Kidney (tissue), 22 donors: ENCODE measurements around the gene SLC39A3. TPM values are rescaled to one million over a fixed set of nuclear protein-coding genes. Genes with fewer than 3 reads are reported as not detected.

Source experiments
- DNase-seq, 5 donors: peaks; one replicate each; pipeline ENCODE4 v3.0.0-alpha.2; 2013 to 2020
- FAIRE-seq: peaks from 2 replicates; lab custom pipeline; 2012; peaks lifted over from hg19 to GRCh38; lab: Jason Lieb, UNC
- H3K27ac ChIP-seq, 2 donors: one replicate each; pipeline ENCODE4 v1.7.0; 2013; ENCODE audit warnings: low read depth in 2 of 2, low read length in 2 of 2, inconsistent platforms in 1 of 2
- H3K27me3 ChIP-seq: one replicate; pipeline ENCODE4 v1.7.1; 2013; ENCODE audit warnings: low read length, inconsistent platforms; ENCODE audit not compliant: control insufficient read depth, insufficient read depth
- H3K36me3 ChIP-seq, 3 donors: one replicate each; pipeline versions ENCODE4 v1.7.0 to v1.7.1; 2013; ENCODE audit warnings: low read length in 3 of 3, control low read depth in 1 of 3, inconsistent platforms in 1 of 3; ENCODE audit not compliant: insufficient read depth in 3 of 3, control insufficient read depth in 2 of 3
- H3K4me1 ChIP-seq, 3 donors: one replicate each; pipeline versions ENCODE4 v1.7.0 to v1.7.1; 2013; ENCODE audit warnings: low read length in 3 of 3, inconsistent platforms in 1 of 3, low read depth in 1 of 3; ENCODE audit not compliant: control insufficient read depth in 2 of 3, insufficient read depth in 2 of 3
- H3K4me3 ChIP-seq, 3 donors: one replicate each; pipeline versions ENCODE4 v1.7.0 to v1.8.1; 2013; ENCODE audit warnings: low read length in 3 of 3, control low read depth in 1 of 3, inconsistent platforms in 1 of 3
- H3K9ac ChIP-seq, 3 donors: one replicate each; pipeline versions ENCODE4 v1.7.0 to v1.7.1; 2013; ENCODE audit warnings: low read length in 3 of 3, control low read depth in 1 of 3, inconsistent platforms in 1 of 3
- H3K9me3 ChIP-seq, 3 donors: one replicate each; pipeline versions ENCODE4 v1.7.0 to v1.7.1; 2013; ENCODE audit warnings: low read length in 3 of 3, control low read depth in 1 of 3, inconsistent platforms in 1 of 3; ENCODE audit not compliant: control insufficient read depth in 2 of 3, insufficient read depth in 1 of 3
- CTCF ChIP-seq: IDR thresholded peaks from 3 replicates; pipeline ENCODE4 v1.5.1; 2012; ENCODE audit warnings: mild to moderate bottlenecking, moderate library complexity, borderline replicate concordance; ENCODE audit not compliant: insufficient read depth; ENCODE audit errors: extremely low read depth
- intact Hi-C: fragments of 100-400 bp; cut with DNase I; formaldehyde crosslinking; loops from one replicate; pipeline ENCODE4 v1.11.1; 2022
- long read RNA-seq, 10 donors: library from polyadenylated mRNA in 1 of 10; unstranded in 1 of 10; transcript quantifications; one replicate each; pipeline ENCODE4 v2.0.0 and lab custom pipeline, GENCODE V29; 2021 to 2026
- polyA plus RNA-seq: library from polyadenylated mRNA; stranded (reverse); fragments of 350-450 nt; fragmentation: Illumina TruSeq; extraction: RNeasy Lipid Tissue Mini Kit (QIAGEN cat#74804); gene quantifications from one replicate; pipeline ENCODE4 v1.2.3, GENCODE V29; 2014; ENCODE audit warnings: low read depth, low replicate concordance; ENCODE audit not compliant: insufficient read depth
- total RNA-seq: library from RNA; stranded (reverse); fragmentation: NEBNext Ultra II Directional; extraction: Animal tissue kit (Norgen Biotek cat#: 25700); gene quantifications from one replicate; pipeline ENCODE4 v1.2.1, GENCODE V29; 2021
- donor health status: control.
- donor health status: control.
- donor health status: control.
- donor health status: control.
- donor health status: control.
- donor health status: DM: yes; HTN: yes; CAD: no.
- donor health status: Normal renal cell carcinoma (clear cell type).

The SLC39A3 gene
- total RNA-seq (31.1 TPM), polyA plus RNA-seq (38.0 TPM)
- long read RNA-seq, donor 1, transcript SLC39A3-201 (3 exons, 1,502 nt): major isoform, 14 of 17 reads
- long read RNA-seq, donor 1, partial matches to known transcripts: 0 of 17 reads
- long read RNA-seq, donor 1, other reads (novel, unspliced or antisense): 0 of 17 reads
- long read RNA-seq, donor 2, transcript SLC39A3-201 (3 exons, 1,502 nt): major isoform, 16 of 16 reads
- long read RNA-seq, donor 2, partial matches to known transcripts: 0 of 16 reads
- long read RNA-seq, donor 2, other reads (novel, unspliced or antisense): 0 of 16 reads
- long read RNA-seq, donor 3, transcript SLC39A3-201 (3 exons, 1,502 nt): major isoform, 13 of 16 reads
- long read RNA-seq, donor 3, partial matches to known transcripts: 0 of 16 reads
- long read RNA-seq, donor 3, other reads (novel, unspliced or antisense): 0 of 16 reads
- long read RNA-seq, donor 4, transcript SLC39A3-201 (3 exons, 1,502 nt): major isoform, 7 of 11 reads
- long read RNA-seq, donor 4, partial matches to known transcripts: 0 of 11 reads
- long read RNA-seq, donor 4, other reads (novel, unspliced or antisense): 0 of 11 reads
- long read RNA-seq, donor 5: 0 reads
- long read RNA-seq, donor 6, transcript SLC39A3-201 (3 exons, 1,502 nt): major isoform, 23 of 25 reads
- long read RNA-seq, donor 6, partial matches to known transcripts: 0 of 25 reads
- long read RNA-seq, donor 6, other reads (novel, unspliced or antisense): 0 of 25 reads
- long read RNA-seq, donor 7, transcript SLC39A3-201 (3 exons, 1,502 nt): major isoform, 41 of 50 reads
- long read RNA-seq, donor 7, partial matches to known transcripts: 2 of 50 reads
- long read RNA-seq, donor 7, other reads (novel, unspliced or antisense): 7 of 50 reads
- long read RNA-seq, donor 8, transcript SLC39A3-201 (3 exons, 1,502 nt): major isoform, 16 of 21 reads
- long read RNA-seq, donor 8, partial matches to known transcripts: 0 of 21 reads
- long read RNA-seq, donor 8, other reads (novel, unspliced or antisense): 0 of 21 reads
- long read RNA-seq, donor 9, transcript SLC39A3-201 (3 exons, 1,502 nt): major isoform, 9 of 12 reads
- long read RNA-seq, donor 9, partial matches to known transcripts: 0 of 12 reads
- long read RNA-seq, donor 9, other reads (novel, unspliced or antisense): 0 of 12 reads
- long read RNA-seq, donor 10, transcript SLC39A3-201 (3 exons, 1,502 nt): major isoform, 10 of 10 reads
- long read RNA-seq, donor 10, partial matches to known transcripts: 0 of 10 reads
- long read RNA-seq, donor 10, other reads (novel, unspliced or antisense): 0 of 10 reads

GRCh38 chr19:2739602-2740313 lies at the start of gene SLC39A3:
Gene SLC39A3, minus strand, starts transcription at chr19:2740017. Its CDS starts 2,760 bp downstream, at chr19:2737257.
- TF ChIP-seq CTCF: peak; percentile 16
- Histone ChIP-seq H3K27me3 (no peaks in the 10 kb centered on the region), H3K4me1 (peaks cover 0 to 6% (median 0%) of the 10 kb centered on the region in 3 donors), H3K4me3 (peak within 1 kb of the TSS; percentile 71 to 91 (median 78)), H3K27ac (no peak within 1 kb of the TSS), H3K9me3 (no peaks in the 10 kb centered on the region), H3K9ac (peak within 1 kb of the TSS; percentile 27 to 60 (median 54)), H3K36me3 (peaks cover 4 to 7% (median 6%) of the 10 kb centered on the region in 3 donors)
- DNase-seq (peak; percentile 98 to 99 (median 99)), FAIRE-seq (peak; percentile 15)
- intact Hi-C loops: no loop called here

GRCh38 chr19:2788237-2788636 lies 48.4 kb upstream of the SLC39A3 start:
- Histone ChIP-seq H3K9ac (no peak overlapping the region), H3K36me3 (no peaks in the 10 kb centered on the region), H3K9me3 (no peaks in the 10 kb centered on the region), H3K4me1 (peaks cover 0 to 10% (median 6%) of the 10 kb centered on the region in 3 donors), H3K27ac (no peak overlapping the region), H3K27me3 (no peaks in the 10 kb centered on the region), H3K4me3 (no peak overlapping the region)
- TF ChIP-seq CTCF: no peak
- intact Hi-C loops: no loop called here
- FAIRE-seq (no peak), DNase-seq (no peak)

GRCh38 chr19:2787115-2787514 lies 47.3 kb upstream of the SLC39A3 start:
- H3K27ac ChIP-seq: no peak overlapping the region
- DNase-seq (no peak), FAIRE-seq (no peak)
- H3K9me3 ChIP-seq: no peaks in the 10 kb centered on the region
- no peak for TF ChIP-seq CTCF
- H3K4me1 ChIP-seq: peaks cover 0 to 12% (median 7%) of the 10 kb centered on the region in 3 donors
- intact Hi-C loops: no loop called here
- no peak overlapping the region for H3K4me3 ChIP-seq
- H3K36me3 ChIP-seq: no peaks in the 10 kb centered on the region
- no peak overlapping the region for H3K9ac ChIP-seq
- H3K27me3 ChIP-seq: no peaks in the 10 kb centered on the region
